K562 (cell line): ENCODE results near the gene MAP2K4. TPM values are rescaled to one million over a fixed set of nuclear protein-coding genes. Genes with fewer than 3 reads are reported as not detected.

Source experiments
- ATAC-seq: fragments of 200-7000 bp; cut with Tn5 transposase; 3 replicates; pipeline ENCODE4 v1.9.1; 2020; ENCODE audit warnings: moderate library complexity
- BruUV-seq: library from RNA; stranded (reverse); fragments of 400-500 nt; replicated peaks from 2 replicates; lab custom pipeline; 2021; lab: Mats Ljungman, UMichigan
- CTCF ChIA-PET: fragments of 300-600 bp; formaldehyde crosslinking; extraction: SDS; loops from one replicate; lab custom pipeline; 2021; ENCODE audit warnings: low intra/inter-chr PET ratio; lab: Yijun Ruan, JAX
- POLR2A ChIA-PET: fragments of 300-600, 350-650 bp; sonication (Branson Sonifier 250); formaldehyde crosslinking; extraction: SDS; loops from one replicate; lab custom pipeline; 2021; ENCODE audit warnings: antibody characterized with exemption, inconsistent platforms; lab: Yijun Ruan, JAX
- DNase-seq, 4 experiments: peaks; one replicate each; pipeline versions ENCODE4 v3.0.0 to v3.0.0-alpha.2; 2011 to 2018; ENCODE audit warnings: low spot score in 3 of 4, mixed read lengths in 3 of 4; ENCODE audit errors: extremely low read depth in 1 of 4
- FAIRE-seq: peaks from 2 replicates; lab custom pipeline; 2011; peaks lifted over from hg19 to GRCh38; lab: Jason Lieb, UNC
- H2AFZ ChIP-seq: 2 replicates; pipeline ENCODE4 v1.6.0; 2011; ENCODE audit warnings: low read depth, low read length, control low read depth, inconsistent platforms
- H3K27ac ChIP-seq: fragments of 200-600 bp; 3 replicates; pipeline ENCODE4 v1.8.0; 2011; ENCODE audit warnings: low read depth, mild to moderate bottlenecking, control low read depth, inconsistent platforms, low read length, moderate library complexity, mixed read lengths; ENCODE audit errors: extremely low read depth
- H3K27me3 ChIP-seq, 2 experiments: fragments of 300-600 bp in 1 of 2; 2 replicates in 1 of 2; 3 replicates in 1 of 2; pipeline versions ENCODE4 v1.6.0 to v1.8.0; 2011; ENCODE audit warnings: inconsistent platforms in 2 of 2, low read length in 2 of 2, mild to moderate bottlenecking in 1 of 2, mixed read lengths in 1 of 2, moderate library complexity in 1 of 2; ENCODE audit not compliant: control insufficient read depth in 2 of 2, insufficient read depth in 2 of 2
- H3K36me3 ChIP-seq: fragments of 300-600 bp; 3 replicates; pipeline ENCODE4 v1.8.0; 2011; ENCODE audit warnings: mild to moderate bottlenecking, low read length, inconsistent platforms; ENCODE audit not compliant: control insufficient read depth, insufficient read depth
- H3K4me1 ChIP-seq, 2 experiments: fragments of 200-600 bp in 1 of 2; replicated peaks in 1 of 2; 2 replicates in 1 of 2; 3 replicates in 1 of 2; pipeline versions ENCODE4 v1.5.1 to v1.8.0; 2011; ENCODE audit warnings: inconsistent platforms in 2 of 2, low read length in 2 of 2, mild to moderate bottlenecking in 1 of 2, mixed read lengths in 1 of 2, moderate library complexity in 1 of 2; ENCODE audit not compliant: control insufficient read depth in 2 of 2, insufficient read depth in 2 of 2
- H3K4me2 ChIP-seq: 2 replicates; pipeline ENCODE4 v1.6.1; 2011; ENCODE audit warnings: low read length, control low read depth, inconsistent platforms, mixed read lengths; ENCODE audit not compliant: insufficient read depth
- H3K4me3 ChIP-seq: fragments of 200-600 bp; sonication (generic), shearing (Covaris generic); 2 replicates; pipeline ENCODE4 v1.5.1; 2016; ENCODE audit warnings: control low read depth, inconsistent platforms
- H3K79me2 ChIP-seq: fragments of 200-600 bp; 3 replicates; pipeline ENCODE4 v1.8.0; 2011; ENCODE audit warnings: low read length, inconsistent platforms; ENCODE audit not compliant: control insufficient read depth, insufficient read depth
- H3K9ac ChIP-seq, 2 experiments: 2 replicates each; pipeline versions ENCODE4 v1.6.0 to v1.6.1; 2011; ENCODE audit warnings: low read depth in 2 of 2, low read length in 2 of 2, control low read depth in 1 of 2, inconsistent platforms in 1 of 2, mild to moderate bottlenecking in 1 of 2, mixed read lengths in 1 of 2; ENCODE audit not compliant: insufficient read depth in 1 of 2
- H3K9me1 ChIP-seq: one replicate; pipeline ENCODE4 v1.6.0; 2011; ENCODE audit warnings: inconsistent platforms, mild to moderate bottlenecking, low read length, moderate library complexity; ENCODE audit not compliant: control insufficient read depth, insufficient read depth
- H3K9me3 ChIP-seq: replicated peaks from 2 replicates; pipeline ENCODE4 v1.5.1; 2011; ENCODE audit warnings: low read depth, low read length, inconsistent platforms; ENCODE audit not compliant: control insufficient read depth, insufficient read depth
- H4K20me1 ChIP-seq: replicated peaks from 2 replicates; pipeline ENCODE4 v1.6.1; 2011; ENCODE audit warnings: low read length, inconsistent platforms, mixed read lengths; ENCODE audit not compliant: control insufficient read depth, insufficient read depth
- CHD4 ChIP-seq: fragments of 200-600 bp; sonication (generic); IDR thresholded peaks from 3 replicates; pipeline ENCODE4 v1.6.1; 2012; ENCODE audit warnings: low read depth, mild to moderate bottlenecking, mixed read lengths, low read length, inconsistent platforms; ENCODE audit not compliant: insufficient read depth, insufficient replicate concordance, poor library complexity, severe bottlenecking
- E4F1 ChIP-seq: fragments of 250-450 bp; sonication (Bioruptor Pico); IDR thresholded peaks from 2 replicates; pipeline ENCODE4 v1.5.0; 2021; ENCODE audit warnings: mild to moderate bottlenecking, borderline replicate concordance
- EZH2 ChIP-seq: IDR thresholded peaks from 2 replicates; pipeline ENCODE4 v1.6.1; 2012; ENCODE audit warnings: low read depth, mild to moderate bottlenecking, inconsistent platforms, low read length, borderline replicate concordance
- FOXJ2 ChIP-seq: fragments of 200-800 bp; sonication (Bioruptor generic); IDR thresholded peaks from 2 replicates; pipeline ENCODE4 v1.6.1; 2016; ENCODE audit warnings: missing genetic modification characterization, missing compliant biosample characterization
- ZBTB11 ChIP-seq, 3 experiments: fragments of 200-800 bp in 1 of 3; fragments of 250-450 bp in 1 of 3; fragments of 450-650 bp in 1 of 3; sonication (Bioruptor Pico) in 1 of 3; sonication (Bioruptor generic) in 1 of 3; formaldehyde crosslinking in 1 of 3; IDR thresholded peaks; 2 replicates each; pipeline versions ENCODE4 v1.6.1 to v1.8.0; 2016 to 2022; ENCODE audit warnings: mild to moderate bottlenecking in 2 of 3, missing genetic modification characterization in 2 of 3, missing compliant biosample characterization in 1 of 3, moderate library complexity in 1 of 3
- ZNF232 ChIP-seq: sonication (generic); formaldehyde crosslinking; IDR thresholded peaks from 2 replicates; pipeline ENCODE4 v1.8.0; 2022; ENCODE audit warnings: mild to moderate bottlenecking, missing genetic modification reagents
- WGBS: fragments of 100-300 bp; shearing (Covaris generic); methylation state at CpG from one replicate; pipeline ENCODE4 v1.1.6; 2016; ENCODE audit warnings: low coverage, mixed read lengths; ENCODE audit not compliant: insufficient coverage; ENCODE audit errors: missing lambda C conversion rate; 5-methylcytosine and 5-hydroxymethylcytosine counted together
- in situ Hi-C: fragments of 300-500 bp; cut with MboI; formaldehyde crosslinking; loops from 4 replicates; pipeline ENCODE4 v1.15.0; 2018; ENCODE audit warnings: inconsistent platforms, mixed read lengths
- intact Hi-C: fragments of 100-400 bp; cut with micrococcal nuclease; formaldehyde crosslinking; loops from 2 replicates; pipeline ENCODE4 v1.14.2; 2022
- polyA plus RNA-seq, 8 experiments: library from polyadenylated mRNA; depleted of rRNA in 4 of 8; stranded (reverse) in 5 of 8; unstranded in 3 of 8; fragments of >200 nt; fragmentation: Nextera tagmentation in 2 of 8; fragmentation: Illumina TruSeq in 1 of 8; extraction: Ambion mirVana in 2 of 8; extraction: Trizol in 1 of 8; gene quantifications; 2 replicates each; pipeline versions ENCODE4 v1.2.1 to v1.2.3, GENCODE V29; 2011 to 2014; ENCODE audit warnings: inconsistent platforms in 1 of 8, missing spikeins in 1 of 8
- total RNA-seq, 7 experiments: library from RNA; depleted of rRNA in 6 of 7; stranded (reverse); fragments of >200 nt in 6 of 7; fragmentation: Illumina TruSeq in 2 of 7; extraction: Trizol in 2 of 7; gene quantifications; 2 replicates each; pipeline versions ENCODE4 v1.2.1 to v1.2.3, GENCODE V29; 2011 to 2021; ENCODE audit warnings: low replicate concordance in 1 of 7

Gene MAP2K4
- total and polyA plus RNA-seq, 9 of the 15 experiments (the other 6 are each of a cell fraction or from before 2014, with no cell fraction given), result 3.0 to 15.9 (median 10.8) TPM

- Histone ChIP-seq H3K79me2 (no peaks in the 10 kb centered on the region), H3K4me2 (no peak overlapping the region), H4K20me1 (no peaks in the 10 kb centered on the region), H2AFZ (no peak overlapping the region), H3K9ac (no peak overlapping the region), H3K4me3 (no peak overlapping the region), H3K4me1 (no peaks in the 10 kb centered on the region), H3K36me3 (no peaks in the 10 kb centered on the region), H3K27ac (no peak overlapping the region), H3K9me3 (no peaks in the 10 kb centered on the region), H3K9me1 (no peaks in the 10 kb centered on the region), H3K27me3 (no peaks in the 10 kb centered on the region)
- BruUV-seq, result no TSS peak
- in situ Hi-C loops (loop anchor here (25.0 kb wide), 1 partner anchor 1095 kb away; no protein-coding TSS in a partner anchor), intact Hi-C loops (loop anchor here (10.0 kb wide), 1 partner anchor 87 kb away; no protein-coding TSS in a partner anchor)
- POLR2A ChIA-PET, result no interaction called here
- no peak for TF ChIP-seq CHD4
- no peak for TF ChIP-seq FOXJ2 (tag)
- CTCF ChIA-PET, result interaction anchor here (0.7 kb wide), 1 partner anchor 1126 kb away, joined by 3 read pairs; no protein-coding TSS in a partner anchor
- DNase-seq (no peak), FAIRE-seq (no peak), ATAC-seq (no peak)
- WGBS, result 57% methylated on average over 2 of the region's 4 CpGs
Observed at GRCh38 chr17:11981862-11982261, 38.8 kb upstream of the MAP2K4 start.

- Histone ChIP-seq H3K9ac (no peak overlapping the region), H3K4me1 (no peaks in the 10 kb centered on the region), H3K36me3 (no peaks in the 10 kb centered on the region; the same call in 2 of the 3 replicates), H3K79me2 (no peaks in the 10 kb centered on the region), H3K9me3 (no peaks in the 10 kb centered on the region), H4K20me1 (no peaks in the 10 kb centered on the region), H2AFZ (no peak overlapping the region), H3K4me3 (no peak overlapping the region), H3K27ac (no peak overlapping the region), H3K4me2 (no peak overlapping the region), H3K27me3 (no peaks in the 10 kb centered on the region), H3K9me1 (no peaks in the 10 kb centered on the region)
- CTCF ChIA-PET, result interaction anchor here (0.9 to 2.5 kb wide), 2 partner anchors 1110 to 1250 kb away, joined by 3 to 13 read pairs; no protein-coding TSS in a partner anchor
- 35% methylated on average over 3 of the region's 4 CpGs for WGBS
- intact Hi-C loops (loop anchor here (10.0 kb wide), 1 partner anchor 92 kb away; no protein-coding TSS in a partner anchor), in situ Hi-C loops (loop anchor here (25.0 kb wide), 1 partner anchor 1099 kb away; no protein-coding TSS in a partner anchor)
- ATAC-seq, result no peak
- DNase-seq, result no peak
- POLR2A ChIA-PET, result interaction anchor here (0.6 to 1.0 kb wide), 2 partner anchors 11 to 1027 kb away, joined by 3 read pairs; partner anchors contain the start of gene ZNF18
- FAIRE-seq, result no peak
- BruUV-seq, result no TSS peak
- no peak for TF ChIP-seq E4F1 (CRISPR knock-in tag)
- no peak for TF ChIP-seq ZBTB11 (CRISPR knock-in tag; IDR thresholded peaks at IDR 0.05)
- no peak for TF ChIP-seq ZNF232 (CRISPR knock-in tag)
- no peak for TF ChIP-seq EZH2
Observed at GRCh38 chr17:11986179-11986941, 34.3 kb upstream of the MAP2K4 start.
